ENCODE data around the gene SCAMP5. TPM values are rescaled to one million over a fixed set of nuclear protein-coding genes. Genes with fewer than 3 reads are reported as not detected.
A peak's percentile ranks its signal among the peaks of the same experiment; 100 is the strongest.

SCAMP5 gene
- total RNA-seq, 3 donors from 2014 or later (not counting 1 experiment from before 2014, with no cell fraction given), result 0.09 to 2.7 (median 0.54) TPM

DNA sequence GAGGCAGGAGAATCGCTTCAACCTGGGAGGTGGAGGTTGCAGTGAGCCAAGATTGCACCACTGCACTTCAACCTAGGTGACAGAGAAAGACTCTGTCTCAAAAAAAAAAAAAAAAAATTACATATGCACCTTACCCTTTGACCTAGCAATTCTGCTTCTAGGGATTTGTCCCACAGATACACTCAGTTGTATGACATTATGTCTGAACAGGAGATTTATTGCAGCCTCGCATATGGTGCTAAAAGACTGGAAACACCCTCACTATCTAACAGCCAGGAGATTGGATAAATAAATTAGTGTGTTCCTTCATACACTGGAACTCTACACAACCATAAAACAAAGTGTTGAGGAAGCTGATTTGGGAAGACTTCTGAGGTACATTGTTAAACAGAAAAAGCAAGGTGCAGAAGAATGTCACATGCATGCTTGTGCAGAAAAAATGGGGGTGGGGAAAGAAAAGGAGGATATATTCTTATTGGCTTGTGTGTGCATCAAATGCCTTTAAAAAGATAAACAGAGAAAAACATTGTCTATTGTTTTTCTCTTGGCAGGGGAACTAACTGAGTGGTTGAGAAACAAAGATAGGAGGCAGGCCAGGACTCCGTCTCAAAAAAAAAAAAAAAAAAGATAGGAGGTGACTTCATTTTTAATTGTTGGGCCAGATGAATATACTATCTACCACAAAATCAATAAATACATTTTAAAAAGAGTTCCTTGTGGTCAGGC is 59.0 kb downstream of the SCAMP5 start:
- Histone ChIP-seq H3K27ac (ENCODE audit: low read length) (no peak overlapping the region), H3K9me3 (ENCODE audit: control insufficient read depth, insufficient read depth, low read length) (no peaks in the 10 kb centered on the region), H3K4me1 (ENCODE audit: control insufficient read depth, insufficient read depth, low read length) (no peaks in the 10 kb centered on the region), H3K4me3 (ENCODE audit: low read length) (no peak overlapping the region), H3K27me3 (ENCODE audit: control insufficient read depth, insufficient read depth, low read length) (no peaks in the 10 kb centered on the region), H3K36me3 (ENCODE audit: control insufficient read depth, insufficient read depth, low read length) (no peaks in the 10 kb centered on the region)
- no peak overlapping the region for H3K4me3 Mint-ChIP-seq
- no peaks in the 10 kb centered on the region for H3K27me3 Mint-ChIP-seq (ENCODE audit: low read depth in 2 of 2)
- ATAC-seq (no peak), DNase-seq (no peak)
- H3K27ac Mint-ChIP-seq, result no peak overlapping the region
- H3K9me3 Mint-ChIP-seq, result no peaks in the 10 kb centered on the region
- WGBS (ENCODE audit: insufficient coverage), result no CpG with 5 or more reads among the region's 3 CpGs
- H3K4me1 Mint-ChIP-seq, result peaks cover 8 to 14% of the 10 kb centered on the region in 2 donors
- intact Hi-C loops (cut with micrococcal nuclease), result no loop called here
- TF ChIP-seq, protein P1, sequence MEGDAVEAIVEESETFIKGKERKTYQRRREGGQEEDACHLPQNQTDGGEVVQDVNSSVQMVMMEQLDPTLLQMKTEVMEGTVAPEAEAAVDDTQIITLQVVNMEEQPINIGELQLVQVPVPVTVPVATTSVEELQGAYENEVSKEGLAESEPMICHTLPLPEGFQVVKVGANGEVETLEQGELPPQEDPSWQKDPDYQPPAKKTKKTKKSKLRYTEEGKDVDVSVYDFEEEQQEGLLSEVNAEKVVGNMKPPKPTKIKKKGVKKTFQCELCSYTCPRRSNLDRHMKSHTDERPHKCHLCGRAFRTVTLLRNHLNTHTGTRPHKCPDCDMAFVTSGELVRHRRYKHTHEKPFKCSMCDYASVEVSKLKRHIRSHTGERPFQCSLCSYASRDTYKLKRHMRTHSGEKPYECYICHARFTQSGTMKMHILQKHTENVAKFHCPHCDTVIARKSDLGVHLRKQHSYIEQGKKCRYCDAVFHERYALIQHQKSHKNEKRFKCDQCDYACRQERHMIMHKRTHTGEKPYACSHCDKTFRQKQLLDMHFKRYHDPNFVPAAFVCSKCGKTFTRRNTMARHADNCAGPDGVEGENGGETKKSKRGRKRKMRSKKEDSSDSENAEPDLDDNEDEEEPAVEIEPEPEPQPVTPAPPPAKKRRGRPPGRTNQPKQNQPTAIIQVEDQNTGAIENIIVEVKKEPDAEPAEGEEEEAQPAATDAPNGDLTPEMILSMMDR (IDR thresholded peaks at IDR 0.05), result no peak
- H3K36me3 Mint-ChIP-seq, result no peaks in the 10 kb centered on the region

DNA sequence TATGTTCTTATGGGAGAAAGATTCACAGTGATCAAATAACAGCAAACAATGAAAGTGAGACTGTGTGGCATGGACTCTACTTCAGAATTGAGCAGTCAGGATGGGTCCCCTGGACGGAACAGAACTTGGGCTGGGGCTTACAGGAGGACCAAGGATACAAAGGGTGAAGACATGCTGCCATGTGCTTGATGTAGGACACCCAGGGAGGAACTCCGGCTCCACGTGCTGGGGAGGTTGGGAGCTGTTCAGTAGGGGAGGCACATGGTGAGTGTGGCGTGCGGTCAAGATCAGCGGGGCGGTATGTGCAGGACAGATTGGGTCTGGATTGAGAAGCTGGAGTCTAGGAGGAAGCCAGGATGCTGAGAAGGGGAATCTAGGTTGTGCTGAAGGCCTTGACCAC is 60.7 kb downstream of the SCAMP5 start:
- H3K4me3 ChIP-seq (ENCODE audit: low read length), result no peak overlapping the region
- Mint-ChIP-seq H3K4me3 (no peak overlapping the region), H3K36me3 (no peaks in the 10 kb centered on the region), H3K4me1 (peaks cover 10 to 16% of the 10 kb centered on the region in 2 donors), H3K27ac (peak overlapping the region; percentile 27 to 57), H3K9me3 (no peaks in the 10 kb centered on the region), H3K27me3 (ENCODE audit: low read depth in 2 of 2) (no peaks in the 10 kb centered on the region)
- ATAC-seq (no peak), DNase-seq (no peak)
- no peaks in the 10 kb centered on the region for H3K27me3 ChIP-seq (ENCODE audit: control insufficient read depth, insufficient read depth, low read length)
- H3K27ac ChIP-seq (ENCODE audit: low read length), result no peak overlapping the region
- no peaks in the 10 kb centered on the region for H3K36me3 ChIP-seq (ENCODE audit: control insufficient read depth, insufficient read depth, low read length)
- peaks cover 4% of the 10 kb centered on the region for H3K4me1 ChIP-seq (ENCODE audit: control insufficient read depth, insufficient read depth, low read length)
- WGBS (ENCODE audit: insufficient coverage), result over 99% methylated on average over 7 of the region's 7 CpGs
- intact Hi-C loops (cut with micrococcal nuclease), result no loop called here
- no peaks in the 10 kb centered on the region for H3K9me3 ChIP-seq (ENCODE audit: control insufficient read depth, insufficient read depth, low read length)
- TF ChIP-seq, protein P1 (IDR thresholded peaks at IDR 0.05), result no peak

DNA sequence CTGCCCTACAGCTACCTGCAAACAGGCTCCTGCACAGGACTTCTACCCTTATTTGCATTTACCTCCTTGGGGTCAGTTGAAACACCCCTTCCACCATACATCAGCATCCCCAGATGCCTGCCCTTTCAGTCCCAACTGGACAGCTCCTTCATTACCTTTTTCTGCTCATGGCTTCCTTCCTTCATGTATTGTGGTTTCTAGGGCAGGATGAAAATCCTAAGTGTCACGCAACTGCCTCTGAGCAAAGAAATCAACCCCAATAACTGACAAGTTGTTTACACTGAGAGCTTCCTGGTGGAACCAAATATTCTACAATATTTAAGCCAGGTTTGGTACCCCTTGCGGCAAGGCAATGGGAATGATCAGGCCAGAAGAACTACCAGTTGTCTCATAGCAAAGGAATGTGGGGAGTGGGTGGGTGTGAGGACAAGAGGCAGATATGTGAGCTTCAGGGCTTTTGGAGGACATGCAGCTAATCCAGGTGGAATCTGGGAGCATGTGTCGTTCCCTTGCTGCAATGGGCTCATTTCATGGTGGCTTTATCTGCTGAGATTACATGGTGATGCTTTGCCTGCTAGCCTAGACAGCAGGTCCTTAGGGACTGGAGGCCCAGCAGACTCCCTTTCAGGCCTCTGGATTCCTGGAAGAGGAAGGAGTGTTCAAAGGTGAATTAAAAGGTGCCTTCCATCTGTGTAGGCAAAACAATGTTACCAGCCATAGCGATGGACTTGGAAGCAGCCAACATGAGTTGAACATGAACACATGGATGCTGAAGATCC is 63.0 kb downstream of the SCAMP5 start:
- Mint-ChIP-seq H3K4me3 (no peak overlapping the region), H3K4me1 (peaks cover 16 to 26% of the 10 kb centered on the region in 2 donors), H3K9me3 (no peaks in the 10 kb centered on the region), H3K36me3 (no peaks in the 10 kb centered on the region), H3K27me3 (ENCODE audit: low read depth in 2 of 2) (no peaks in the 10 kb centered on the region), H3K27ac (peak overlapping the region in 1 of 2 donors; percentile 27)
- ATAC-seq (no peak), DNase-seq (no peak)
- Histone ChIP-seq H3K4me1 (ENCODE audit: control insufficient read depth, insufficient read depth, low read length) (peaks cover 17% of the 10 kb centered on the region), H3K36me3 (ENCODE audit: control insufficient read depth, insufficient read depth, low read length) (no peaks in the 10 kb centered on the region), H3K4me3 (ENCODE audit: low read length) (no peak overlapping the region), H3K27ac (ENCODE audit: low read length) (no peak overlapping the region), H3K9me3 (ENCODE audit: control insufficient read depth, insufficient read depth, low read length) (no peaks in the 10 kb centered on the region), H3K27me3 (ENCODE audit: control insufficient read depth, insufficient read depth, low read length) (no peaks in the 10 kb centered on the region)
- WGBS (ENCODE audit: insufficient coverage), result 87% methylated on average over 4 of the region's 4 CpGs
- intact Hi-C loops (cut with micrococcal nuclease), result no loop called here
- TF ChIP-seq, protein P1 (IDR thresholded peaks at IDR 0.05), result no peak
